Type B pancreatic cell (in vitro differentiated cells): ENCODE results near the gene KCNN2. TPM values are rescaled to one million over a fixed set of nuclear protein-coding genes. Genes with fewer than 3 reads are reported as not detected.

Source experiments
- DNase-seq: peaks from one replicate; pipeline ENCODE4 v3.0.0; 2021; ENCODE audit warnings: mixed read lengths; ENCODE audit not compliant: unreplicated experiment; ENCODE audit errors: extremely low spot score
- H3K27ac Mint-ChIP-seq: 2 replicates; pipeline ENCODE4 v1.8.0; 2021; ENCODE audit warnings: mild to moderate bottlenecking, mixed read lengths
- H3K27me3 Mint-ChIP-seq: 2 replicates; pipeline ENCODE4 v1.8.0; 2021; ENCODE audit warnings: mixed read lengths
- H3K36me3 Mint-ChIP-seq: 2 replicates; pipeline ENCODE4 v1.8.0; 2021; ENCODE audit warnings: mixed read lengths
- H3K4me1 Mint-ChIP-seq: one replicate; pipeline ENCODE4 v1.8.0; 2021; ENCODE audit warnings: mixed read lengths; ENCODE audit not compliant: unreplicated experiment
- H3K4me3 Mint-ChIP-seq: 2 replicates; pipeline ENCODE4 v1.8.0; 2021; ENCODE audit warnings: mild to moderate bottlenecking, mixed read lengths
- H3K9me3 Mint-ChIP-seq: 2 replicates; pipeline ENCODE4 v1.8.0; 2021; ENCODE audit warnings: mixed read lengths
- CTCF ChIP-seq: fragments of 200-600 bp; sonication (generic); conservative IDR thresholded peaks from 2 replicates; pipeline ENCODE4 v1.5.0; 2021; ENCODE audit warnings: antibody characterized with exemption, mild to moderate bottlenecking
- total RNA-seq: library from RNA; stranded (reverse); gene quantifications from 2 replicates; pipeline ENCODE4 v1.2.1, GENCODE V29; 2021; ENCODE audit warnings: low replicate concordance

The KCNN2 gene
- total RNA-seq, 1 donor from 2014 or later = 12.5 TPM

GRCh38 chr5:114544561-114544960 is 182.7 kb downstream of the KCNN2 start:
- Mint-ChIP-seq H3K4me1 (no peaks in the 10 kb centered on the region), H3K27me3 (no peaks in the 10 kb centered on the region)
- no peak for TF ChIP-seq CTCF

More at GRCh38 chr5:114544561-114544960, 182.7 kb downstream of the KCNN2 start:
- Mint-ChIP-seq H3K4me3 (no peak overlapping the region), H3K27ac (no peak overlapping the region), H3K9me3 (no peaks in the 10 kb centered on the region), H3K36me3 (no peaks in the 10 kb centered on the region)
- DNase-seq = no peak
